ENCODE measurements around the gene MDGA2. TPM values are rescaled to one million over a fixed set of nuclear protein-coding genes. Genes with fewer than 3 reads are reported as not detected.

The MDGA2 gene
- total and polyA plus RNA-seq, 2 of the 8 experiments (the other 6 are each of a cell fraction or from before 2014, with no cell fraction given): 0.11 to 0.69 TPM

DNA sequence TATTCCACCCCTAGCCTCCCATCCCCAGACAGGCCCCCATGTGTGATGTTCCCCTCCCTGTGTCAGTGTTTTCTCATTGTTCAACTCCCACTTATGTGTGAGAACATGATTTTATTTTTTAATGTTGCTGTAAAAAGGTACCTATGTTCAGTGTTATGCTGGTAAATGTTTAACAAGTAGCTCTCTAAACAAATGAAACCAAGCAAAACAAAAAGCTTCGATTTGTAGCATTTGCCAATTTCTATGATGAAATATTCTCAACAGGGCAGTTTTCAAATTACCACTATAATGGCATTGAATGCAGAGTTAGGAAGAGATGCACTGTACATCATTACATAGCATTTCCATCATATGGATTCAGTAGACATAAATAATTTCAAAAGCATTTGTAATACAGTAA, 410.6 kb downstream of the MDGA2 start:
- no peak for TF ChIP-seq EGR1 (IDR thresholded peaks at IDR 0.05; ENCODE audit: borderline replicate concordance, low read depth, low read length)
- TF ChIP-seq BCL11A (IDR thresholded peaks at IDR 0.05; ENCODE audit: low read depth in 2 of 2, low read length in 2 of 2): no peak
- TF ChIP-seq RFX5 (IDR thresholded peaks at IDR 0.05; ENCODE audit: borderline replicate concordance, low read depth, low read length): no peak
- TF ChIP-seq SRF (IDR thresholded peaks at IDR 0.05; ENCODE audit: low read depth, low read length): no peak
- no peak for TF ChIP-seq SP4 (IDR thresholded peaks at IDR 0.05; ENCODE audit: low read length)
- TF ChIP-seq, protein P1, sequence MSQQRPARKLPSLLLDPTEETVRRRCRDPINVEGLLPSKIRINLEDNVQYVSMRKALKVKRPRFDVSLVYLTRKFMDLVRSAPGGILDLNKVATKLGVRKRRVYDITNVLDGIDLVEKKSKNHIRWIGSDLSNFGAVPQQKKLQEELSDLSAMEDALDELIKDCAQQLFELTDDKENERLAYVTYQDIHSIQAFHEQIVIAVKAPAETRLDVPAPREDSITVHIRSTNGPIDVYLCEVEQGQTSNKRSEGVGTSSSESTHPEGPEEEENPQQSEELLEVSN (IDR thresholded peaks at IDR 0.05): no peak
- no peak for TF ChIP-seq HDAC6 (IDR thresholded peaks at IDR 0.05; ENCODE audit: low read depth, low read length)
- no peak for TF ChIP-seq KDM4A (IDR thresholded peaks at IDR 0.05; ENCODE audit: low read depth, low read length, severe bottlenecking)
- TF ChIP-seq, protein P2, sequence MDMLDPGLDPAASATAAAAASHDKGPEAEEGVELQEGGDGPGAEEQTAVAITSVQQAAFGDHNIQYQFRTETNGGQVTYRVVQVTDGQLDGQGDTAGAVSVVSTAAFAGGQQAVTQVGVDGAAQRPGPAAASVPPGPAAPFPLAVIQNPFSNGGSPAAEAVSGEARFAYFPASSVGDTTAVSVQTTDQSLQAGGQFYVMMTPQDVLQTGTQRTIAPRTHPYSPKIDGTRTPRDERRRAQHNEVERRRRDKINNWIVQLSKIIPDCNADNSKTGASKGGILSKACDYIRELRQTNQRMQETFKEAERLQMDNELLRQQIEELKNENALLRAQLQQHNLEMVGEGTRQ (IDR thresholded peaks at IDR 0.05; ENCODE audit: low read length): no peak
- no peak for TF ChIP-seq CHD2 (IDR thresholded peaks at IDR 0.05; ENCODE audit: low read length)
- TF ChIP-seq CREB1 (IDR thresholded peaks at IDR 0.05): no peak
- no peak overlapping the region for H3K14ac ChIP-seq (ENCODE audit: insufficient read length)
- FAIRE-seq (no peak), DNase-seq (ENCODE audit: low read depth in 1 of 2, low spot score in 2 of 2) (no peak)
- H2BK5ac ChIP-seq (ENCODE audit: low read depth, low read length): no peak overlapping the region
- H3K4ac ChIP-seq (replicated peaks; ENCODE audit: insufficient read length, low read depth, low read length): no peak overlapping the region
- POLR2A ChIA-PET (ENCODE audit: partially characterized antibody): no interaction called here
- no peaks in the 10 kb centered on the region for H3K27me3 ChIP-seq (replicated peaks in 1 of 4; ENCODE audit: control insufficient read depth in 3 of 4, extremely low read depth in 1 of 4, insufficient read depth in 3 of 4, low read length in 3 of 4)
- H2AK5ac ChIP-seq (ENCODE audit: low read depth, low read length): no peak overlapping the region
- H3K23ac ChIP-seq (ENCODE audit: insufficient read length): no peak overlapping the region
- no peak overlapping the region for H3K27ac ChIP-seq (ENCODE audit: low read depth, low read length)
- H4K8ac ChIP-seq (ENCODE audit: extremely low read depth, insufficient read depth, low read length): no peak overlapping the region
- CTCF ChIA-PET (ENCODE audit: partially characterized antibody): interaction anchor here (1.4 kb wide), 1 partner anchor 21 kb away, joined by 3 read pairs; no protein-coding TSS in a partner anchor
- H3K9ac ChIP-seq (replicated peaks in 1 of 4; ENCODE audit: extremely low read depth in 1 of 4, low read depth in 3 of 4, low read length in 3 of 4): no peak overlapping the region
- WGBS, 2 experiments (ENCODE audit: extremely low coverage in 1 of 2, insufficient coverage in 1 of 2, insufficient read length in 1 of 2, insufficient replicate concordance in 2 of 2, low coverage in 1 of 2, low lambda C conversion rate in 2 of 2, missing lambda C conversion rate in 1 of 2): 90% methylated on average over 1 of the region's 1 CpG; no CpG with 5 or more reads in 1 of the 2 experiments
- H3K23me2 ChIP-seq (ENCODE audit: low read depth, low read length): no peaks in the 10 kb centered on the region
- no peaks in the 10 kb centered on the region for H3K4me1 ChIP-seq (replicated peaks in 1 of 4; ENCODE audit: control insufficient read depth in 3 of 4, insufficient read depth in 4 of 4, low read length in 3 of 4)
- H3K79me1 ChIP-seq (ENCODE audit: low read depth, low read length): no peaks in the 10 kb centered on the region
- no peak overlapping the region for H2AFZ ChIP-seq (ENCODE audit: low read length)
- H3K36me3 ChIP-seq (ENCODE audit: control insufficient read depth in 2 of 4, insufficient read depth in 4 of 4, low read length in 3 of 4): no peaks in the 10 kb centered on the region
- no peak overlapping the region for H4K5ac ChIP-seq (ENCODE audit: insufficient read length, low read depth, low read length)
- H3K4me3 ChIP-seq (ENCODE audit: extremely low read depth in 1 of 4, insufficient read depth in 2 of 4, low read depth in 3 of 4, low read length in 4 of 4): no peak overlapping the region
- no peak overlapping the region for H2BK12ac ChIP-seq (ENCODE audit: low read depth, low read length)
- no peaks in the 10 kb centered on the region for H3K79me2 ChIP-seq (ENCODE audit: control insufficient read depth in 1 of 2, insufficient read depth in 2 of 2, low read length in 2 of 2)
- H3K56ac ChIP-seq (replicated peaks; ENCODE audit: insufficient read length, low read depth, low read length): no peak overlapping the region
- no peak overlapping the region for H3K18ac ChIP-seq (ENCODE audit: extremely low read depth, low read length)
- no peak overlapping the region for H2BK20ac ChIP-seq (ENCODE audit: low read length)
- H4K20me1 ChIP-seq (replicated peaks in 1 of 2; ENCODE audit: control insufficient read depth in 1 of 2, insufficient read depth in 2 of 2, low read length in 2 of 2): no peaks in the 10 kb centered on the region
- no peak overlapping the region for H4K91ac ChIP-seq (replicated peaks; ENCODE audit: insufficient read length, low read length)
- no peak overlapping the region for H2BK15ac ChIP-seq (ENCODE audit: low read length)
- no peak overlapping the region for H3K4me2 ChIP-seq (ENCODE audit: insufficient read depth in 1 of 2, low read depth in 2 of 2, low read length in 2 of 2)
- H2BK120ac ChIP-seq (replicated peaks; ENCODE audit: low read depth, low read length): no peak overlapping the region
- no peaks in the 10 kb centered on the region for H3K9me3 ChIP-seq (ENCODE audit: insufficient read depth in 2 of 2, low read depth in 1 of 2, low read length in 1 of 2)

Data from H1 (cell line).